Medulla oblongata (tissue), 1 donor: Measurements from ENCODE around the gene UBE2R2.

ENCODE experiments used
- DNase-seq: peaks from one replicate; pipeline ENCODE4 v3.0.0-alpha.2; 2015; ENCODE audit errors: extremely low spot score

Gene UBE2R2

DNA sequence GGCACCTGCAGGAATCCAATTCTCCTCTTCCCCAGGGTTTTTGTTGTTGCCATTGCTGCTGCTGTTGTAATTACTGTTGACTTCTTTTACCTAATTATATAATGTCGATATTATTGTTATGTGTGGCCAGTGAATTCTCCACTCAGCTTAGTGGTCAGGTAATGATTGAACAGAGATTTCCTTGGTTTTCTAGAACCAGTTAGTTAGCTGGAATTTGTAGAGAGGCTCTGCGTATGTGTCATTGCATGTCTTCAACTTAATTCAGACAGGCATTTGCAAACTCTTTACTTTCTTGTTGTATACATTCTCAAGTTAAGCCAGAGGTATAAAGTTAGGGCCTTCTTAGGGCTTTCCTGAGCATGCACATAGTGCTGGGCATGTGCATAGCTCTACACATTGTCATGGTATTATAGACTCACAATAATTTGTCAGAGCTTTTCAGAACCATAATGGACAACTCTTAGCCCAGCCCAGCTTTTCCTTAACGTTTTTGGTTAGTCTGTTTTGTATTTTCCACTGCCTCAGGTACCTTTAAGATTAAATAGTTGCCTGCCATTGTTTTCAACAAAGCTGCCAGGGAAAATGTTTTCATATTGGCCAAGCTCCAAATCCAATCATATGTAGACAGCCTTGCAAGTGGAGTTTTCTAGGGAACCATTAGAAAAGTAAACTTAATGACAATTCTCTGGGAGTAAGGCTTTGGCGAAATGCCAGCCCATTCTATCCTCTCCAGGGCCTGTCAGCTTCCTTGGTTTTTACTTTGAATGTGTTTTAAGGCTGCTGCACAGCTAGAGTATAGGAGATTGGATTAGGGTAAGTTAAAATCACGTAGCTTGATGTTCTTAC, 68.1 kb downstream of the UBE2R2 start:
- DNase-seq, result peak; percentile 29

DNA sequence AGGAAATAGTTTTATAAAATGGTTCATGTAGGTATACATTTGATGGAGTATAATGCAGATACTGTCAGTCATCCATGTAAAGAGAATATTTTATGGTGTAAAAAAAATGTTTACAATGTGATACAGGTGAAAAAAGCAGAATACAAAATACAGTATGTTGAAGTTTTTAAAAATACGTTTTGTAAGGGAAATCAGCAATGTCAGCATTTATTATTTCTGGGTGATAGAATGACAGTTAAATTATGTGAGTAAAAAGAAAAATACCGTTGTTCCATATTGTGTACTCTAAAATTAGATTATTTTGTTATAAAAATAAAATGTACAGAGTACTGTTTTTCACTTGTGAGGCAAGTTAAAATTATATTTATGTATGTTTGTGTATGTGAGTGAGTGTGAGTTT, 69.0 kb downstream of the UBE2R2 start:
- DNase-seq, result no peak

GRCh38 chr9:33893861-33894260, 76.9 kb downstream of the UBE2R2 start:
- no peak for DNase-seq

DNA sequence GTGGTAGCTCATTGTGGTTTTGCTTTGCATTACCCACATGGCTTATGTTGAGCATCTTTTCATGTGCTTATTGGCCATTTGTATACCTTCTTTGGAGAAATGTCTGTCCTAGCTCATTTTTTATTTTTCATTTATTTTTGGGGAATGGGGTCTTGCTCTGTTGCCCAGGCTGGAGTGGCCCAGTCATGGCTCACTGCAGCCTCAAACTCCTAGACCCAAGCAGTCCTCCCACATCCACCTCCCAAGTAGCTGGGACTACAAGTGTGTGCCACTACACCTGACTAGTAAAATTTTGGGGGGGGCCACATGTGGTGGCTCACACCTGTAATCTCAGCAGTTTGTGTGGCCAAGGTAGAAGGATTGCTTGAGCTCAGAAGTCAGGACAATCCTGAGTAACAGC, 77.4 kb downstream of the UBE2R2 start:
- DNase-seq, result no peak

DNA sequence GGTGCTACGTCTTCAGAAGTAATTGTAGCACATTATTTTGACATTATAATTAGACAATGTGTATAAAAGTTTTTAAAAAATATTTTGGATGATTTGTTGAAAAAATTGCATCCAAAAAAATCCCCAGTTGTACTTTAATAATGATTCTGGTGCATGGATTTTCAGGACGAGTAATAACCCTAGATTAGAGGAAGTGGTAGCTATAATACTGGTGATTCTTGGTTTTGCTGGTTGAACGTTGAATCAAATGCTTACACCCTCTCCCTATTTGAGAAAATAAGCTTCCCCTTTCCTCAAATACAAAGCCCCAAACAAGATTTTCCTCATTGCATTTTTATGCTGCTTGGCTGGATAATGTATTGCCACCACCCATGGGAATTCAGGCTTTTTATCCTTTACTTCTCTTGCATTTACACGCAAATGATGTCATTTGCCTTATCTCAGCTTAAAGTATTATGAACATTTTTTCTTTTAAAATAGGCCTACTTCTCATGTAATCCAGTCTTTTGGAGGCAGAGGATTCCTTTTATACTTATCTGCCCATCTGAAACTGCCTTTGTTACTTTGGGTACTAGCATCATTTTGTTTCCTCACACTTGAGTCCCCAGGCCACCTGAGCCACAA, 86.3 kb downstream of the UBE2R2 start:
- DNase-seq, result no peak

GRCh38 chr9:33905137-33905536, 88.2 kb downstream of the UBE2R2 start:
- no peak for DNase-seq

- DNase-seq, result no peak
Observed at GRCh38 chr9:33906769-33907168, 89.8 kb downstream of the UBE2R2 start.

GRCh38 chr9:33907347-33907746, 90.4 kb downstream of the UBE2R2 start:
- no peak for DNase-seq

- DNase-seq, result no peak
Observed at GRCh38 chr9:33908114-33908513, 91.2 kb downstream of the UBE2R2 start.

DNA sequence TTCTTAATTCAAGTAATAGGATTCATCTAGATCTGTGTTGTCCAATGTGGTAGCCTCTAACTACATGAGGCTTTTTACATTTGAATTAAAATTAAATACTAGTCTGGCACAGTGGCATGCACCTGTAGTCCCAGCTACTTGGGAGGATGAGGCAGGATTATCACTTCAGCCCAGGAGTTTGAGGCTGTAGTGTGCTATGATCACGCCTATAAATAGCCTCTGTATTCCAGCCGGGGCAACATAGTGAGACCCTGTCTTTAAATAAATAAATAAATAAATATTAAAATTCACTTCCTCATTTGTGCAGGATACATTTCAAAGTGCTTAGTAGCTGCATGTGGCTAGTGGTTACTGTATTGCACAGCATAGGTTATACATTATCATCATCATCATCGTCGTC, 91.8 kb downstream of the UBE2R2 start:
- no peak for DNase-seq

DNA sequence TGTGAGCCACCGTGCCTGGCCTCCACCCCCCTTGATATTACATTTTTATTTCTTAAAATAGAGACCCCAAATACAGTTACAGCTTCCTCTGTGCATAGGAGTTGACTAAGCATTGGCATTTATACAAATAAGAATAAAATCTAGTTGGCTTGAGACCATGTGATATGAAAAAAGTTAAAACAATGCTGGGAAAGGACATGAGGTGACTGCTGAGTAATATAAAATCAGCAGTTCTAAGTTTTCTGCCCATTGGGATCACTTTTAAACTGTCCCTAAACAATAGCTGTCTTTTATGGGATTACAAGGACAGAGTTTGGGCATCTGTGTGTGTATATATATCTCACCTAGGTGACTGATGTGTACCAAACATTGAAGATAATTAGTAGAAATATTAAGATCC, 96.6 kb downstream of the UBE2R2 start:
- DNase-seq, result no peak

DNA sequence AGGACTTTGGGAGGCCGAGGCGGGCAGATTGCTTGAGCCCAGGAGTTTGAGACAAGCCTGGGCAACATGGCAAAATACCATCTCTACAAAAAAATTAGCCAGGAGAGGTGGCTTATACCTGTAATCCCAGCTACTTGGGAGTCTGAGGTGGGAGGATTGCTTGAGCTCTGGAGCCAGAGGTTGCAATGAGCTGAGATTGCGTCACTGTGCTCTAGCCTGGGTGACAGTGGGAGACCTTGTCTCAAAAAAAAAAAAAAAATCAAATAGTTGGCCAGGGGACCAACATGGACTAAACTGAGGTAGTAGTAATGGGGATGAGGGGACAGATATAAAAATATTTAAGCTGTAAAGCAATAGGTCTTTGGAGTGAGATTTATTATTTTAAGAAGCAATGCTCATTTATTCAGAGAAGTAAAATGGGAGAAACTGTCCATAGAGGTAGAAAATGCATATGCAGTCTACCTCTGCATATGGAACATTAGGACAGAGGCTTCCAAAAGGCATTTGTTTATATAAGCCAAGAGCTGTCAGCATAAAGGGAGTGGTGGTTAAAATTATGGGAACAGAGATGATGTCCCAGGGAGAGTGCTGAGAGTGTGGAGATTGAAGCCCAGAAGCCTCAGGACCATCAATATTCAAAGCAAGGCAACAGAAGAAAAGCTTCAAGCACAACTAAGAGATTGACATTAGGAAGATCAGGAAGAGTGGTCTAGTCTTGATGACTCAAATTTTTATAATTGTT, 98.1 kb downstream of the UBE2R2 start:
- DNase-seq, result no peak

- no peak for DNase-seq
Observed at GRCh38 chr9:33917036-33917435, 100.1 kb downstream of the UBE2R2 start.

DNA sequence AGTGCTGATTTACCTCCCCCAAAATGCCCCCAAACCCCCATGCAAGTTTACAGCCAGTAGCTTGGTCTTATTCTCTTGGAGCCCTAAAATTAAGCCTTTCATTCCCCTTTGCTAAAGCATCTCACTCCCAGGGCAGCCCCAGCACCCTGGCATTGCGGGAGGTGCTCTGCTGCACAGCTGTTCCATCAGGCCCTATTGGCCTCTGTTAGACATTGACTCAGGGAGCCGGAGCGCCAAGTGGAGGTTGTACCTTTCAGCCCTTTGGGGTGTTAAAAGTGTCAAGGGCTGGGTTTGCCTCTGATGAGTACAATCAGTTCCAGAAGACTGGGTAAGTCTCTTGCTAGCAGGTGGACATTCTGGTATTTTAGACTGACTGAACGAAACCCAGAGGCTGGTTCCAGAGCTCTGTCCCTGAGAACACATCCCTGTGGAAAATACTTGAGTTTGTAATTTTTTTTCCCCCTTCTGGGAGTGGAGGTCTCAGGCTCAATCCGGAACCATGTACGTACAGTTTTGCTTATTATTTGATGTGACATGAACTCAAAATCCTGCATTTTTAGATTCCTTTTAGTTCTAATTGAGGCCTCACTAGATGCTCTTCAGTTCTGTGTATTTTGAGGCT, 102.4 kb downstream of the UBE2R2 start:
- DNase-seq, result no peak

GRCh38 chr9:33921967-33922895, 105.3 kb downstream of the UBE2R2 start:
- no peak for DNase-seq

DNA sequence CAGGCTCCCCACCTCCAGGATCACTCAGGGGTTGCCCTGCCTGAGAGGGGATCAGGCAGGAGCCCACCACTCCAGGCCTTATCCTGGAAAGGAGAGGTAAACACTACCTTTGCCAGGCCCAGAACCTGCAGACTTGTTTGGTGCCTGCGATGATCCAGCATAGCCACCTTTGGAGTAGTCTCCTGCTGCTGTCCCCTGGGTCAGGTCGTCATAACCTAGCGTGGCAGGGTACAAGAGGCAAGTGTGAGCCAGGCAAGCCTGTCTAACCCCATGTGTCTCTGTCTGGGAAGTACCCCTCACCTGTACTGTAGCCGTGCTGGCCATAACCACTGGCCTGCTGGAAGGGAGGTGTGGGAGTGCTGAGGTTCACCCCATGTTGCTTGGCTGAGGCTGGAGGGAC, 106.1 kb downstream of the UBE2R2 start:
- DNase-seq, result no peak

GRCh38 chr9:33923998-33924701, 107.2 kb downstream of the UBE2R2 start:
- no peak for DNase-seq

DNA sequence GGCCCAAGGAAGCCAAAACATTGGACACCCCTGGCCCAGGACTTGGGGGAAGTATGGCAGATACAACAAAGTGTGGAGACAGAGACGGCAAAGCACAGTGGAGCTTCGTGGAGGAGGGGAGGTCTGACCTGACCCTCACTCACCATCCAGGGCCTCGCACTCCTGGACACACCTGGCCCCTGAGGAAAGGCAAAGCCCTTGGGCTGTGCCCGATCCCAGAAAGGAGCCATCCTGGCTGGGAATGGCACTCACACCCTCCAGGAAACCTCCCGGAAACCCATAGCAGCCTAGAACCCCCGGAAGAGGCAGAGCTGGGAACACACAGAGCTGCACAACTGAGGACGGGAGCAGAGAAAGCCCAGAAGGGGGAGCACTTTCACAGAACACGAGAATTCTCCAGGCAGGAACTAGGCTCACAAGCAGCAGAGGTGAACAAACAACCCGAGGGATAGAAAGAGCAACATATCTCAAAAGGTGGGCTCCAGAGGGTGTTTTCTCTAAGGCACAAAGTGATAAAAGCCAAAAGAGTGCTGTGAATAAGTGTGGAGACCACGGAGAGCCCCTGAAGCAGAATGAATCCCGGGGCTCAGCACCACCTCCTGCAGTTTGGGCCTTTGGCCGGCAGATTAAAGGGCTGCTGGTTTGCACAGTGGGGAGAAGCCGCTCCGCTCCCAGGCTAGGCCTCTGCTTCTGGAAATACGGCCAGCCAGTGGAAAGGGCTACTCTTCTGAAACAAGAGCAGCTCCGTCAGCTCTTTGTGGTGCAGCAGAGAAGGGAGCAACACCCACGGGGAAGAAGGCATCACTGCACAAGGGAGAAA, 108.2 kb downstream of the UBE2R2 start:
- DNase-seq, result peak; percentile 81

DNA sequence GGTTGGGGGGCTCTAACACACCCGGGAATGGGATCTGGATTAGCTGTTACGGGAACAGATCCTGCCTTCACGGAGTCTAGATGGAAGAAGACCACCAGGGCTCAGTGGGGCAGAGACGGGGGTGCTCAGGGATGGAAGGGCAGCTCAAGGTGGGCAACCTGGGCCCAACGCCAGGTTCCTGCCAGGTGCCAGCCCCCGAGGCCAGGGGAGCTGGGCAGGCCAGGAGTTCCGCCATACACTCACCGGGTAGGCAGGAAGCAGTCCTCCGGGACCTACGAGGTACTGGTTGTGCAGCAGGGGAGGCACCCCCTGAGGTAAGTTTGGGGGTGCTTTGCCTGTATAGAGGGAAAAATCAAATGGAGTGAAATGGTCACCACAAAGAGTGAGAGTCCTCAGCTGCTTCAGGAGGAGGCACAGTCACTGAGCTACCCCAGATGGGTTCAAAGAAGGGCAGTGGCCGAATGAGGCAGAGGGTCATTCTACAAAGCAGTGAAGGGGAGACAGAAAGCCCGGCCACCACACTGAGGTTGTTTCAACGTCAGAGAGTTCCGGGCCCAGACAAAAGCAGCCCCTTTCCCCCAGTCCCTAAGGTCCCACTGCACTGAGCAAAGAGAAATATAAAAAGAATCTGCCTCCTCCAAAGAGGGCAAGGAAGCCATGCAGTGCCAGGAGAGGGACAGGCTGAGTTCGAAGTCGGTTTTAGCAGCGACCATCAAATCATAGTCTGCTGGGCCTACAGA, 110.0 kb downstream of the UBE2R2 start:
- DNase-seq, result no peak
